ENCODE results near the gene NSD2.

Gene NSD2

DNA sequence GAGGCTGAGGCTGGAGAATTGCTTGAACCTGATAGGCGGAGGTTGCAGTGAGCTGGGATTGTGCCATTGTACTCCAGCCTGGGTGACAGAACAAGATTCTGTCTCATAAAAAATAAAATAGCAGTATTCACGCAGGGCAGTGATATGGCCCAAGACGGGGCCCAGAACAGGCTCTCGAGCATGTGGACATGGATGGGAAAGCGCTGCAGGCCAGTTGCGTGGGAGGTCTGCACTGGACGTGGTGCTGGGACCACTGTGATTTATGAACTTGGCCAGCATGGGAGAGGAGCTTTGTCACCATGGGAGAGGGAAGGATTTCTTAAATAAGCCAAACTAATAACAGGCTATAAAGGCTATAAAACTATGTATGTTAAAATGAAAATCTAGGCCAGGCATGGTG lies 51.6 kb downstream of the NSD2 start:
- Histone ChIP-seq H3K36me3 (ENCODE audit: control insufficient read depth, insufficient read depth, low read length) (no peaks in the 10 kb centered on the region), H3K9ac (no peak overlapping the region), H3K27me3 (ENCODE audit: control insufficient read depth, insufficient read depth, low read length) (no peaks in the 10 kb centered on the region), H3K9me3 (ENCODE audit: control insufficient read depth, low read length) (no peaks in the 10 kb centered on the region), H3K4me3 (ENCODE audit: low read depth, low read length) (no peak overlapping the region), H2AFZ (no peak overlapping the region), H3K27ac (no peak overlapping the region), H3K4me1 (no peaks in the 10 kb centered on the region), H3K4me2 (ENCODE audit: low read length) (no peak overlapping the region), H3K79me2 (no peaks in the 10 kb centered on the region)
- TF ChIP-seq, protein P1, sequence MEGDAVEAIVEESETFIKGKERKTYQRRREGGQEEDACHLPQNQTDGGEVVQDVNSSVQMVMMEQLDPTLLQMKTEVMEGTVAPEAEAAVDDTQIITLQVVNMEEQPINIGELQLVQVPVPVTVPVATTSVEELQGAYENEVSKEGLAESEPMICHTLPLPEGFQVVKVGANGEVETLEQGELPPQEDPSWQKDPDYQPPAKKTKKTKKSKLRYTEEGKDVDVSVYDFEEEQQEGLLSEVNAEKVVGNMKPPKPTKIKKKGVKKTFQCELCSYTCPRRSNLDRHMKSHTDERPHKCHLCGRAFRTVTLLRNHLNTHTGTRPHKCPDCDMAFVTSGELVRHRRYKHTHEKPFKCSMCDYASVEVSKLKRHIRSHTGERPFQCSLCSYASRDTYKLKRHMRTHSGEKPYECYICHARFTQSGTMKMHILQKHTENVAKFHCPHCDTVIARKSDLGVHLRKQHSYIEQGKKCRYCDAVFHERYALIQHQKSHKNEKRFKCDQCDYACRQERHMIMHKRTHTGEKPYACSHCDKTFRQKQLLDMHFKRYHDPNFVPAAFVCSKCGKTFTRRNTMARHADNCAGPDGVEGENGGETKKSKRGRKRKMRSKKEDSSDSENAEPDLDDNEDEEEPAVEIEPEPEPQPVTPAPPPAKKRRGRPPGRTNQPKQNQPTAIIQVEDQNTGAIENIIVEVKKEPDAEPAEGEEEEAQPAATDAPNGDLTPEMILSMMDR (IDR thresholded peaks at IDR 0.05), result no peak

DNA sequence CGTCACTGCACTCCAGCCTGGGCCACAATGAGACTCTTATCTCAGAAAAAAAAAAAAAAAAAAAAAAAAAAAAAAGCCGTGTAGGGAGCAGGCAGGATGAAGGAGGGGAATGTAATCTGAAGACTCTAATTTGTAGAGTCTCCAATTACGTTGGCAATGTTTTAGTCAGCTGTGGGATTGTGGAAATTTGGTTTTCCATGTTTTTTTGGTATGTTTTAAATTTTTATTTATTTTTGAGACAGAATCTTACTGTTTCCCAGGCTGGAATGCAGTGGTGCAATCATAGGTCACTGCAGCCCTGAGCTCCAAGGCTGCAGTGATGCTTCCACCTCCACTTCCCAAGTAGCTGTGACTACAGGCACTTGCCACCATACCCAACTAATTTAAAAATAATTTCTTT lies 56.5 kb downstream of the NSD2 start:
- Histone ChIP-seq H3K27me3 (ENCODE audit: control insufficient read depth, insufficient read depth, low read length) (no peaks in the 10 kb centered on the region), H3K4me3 (ENCODE audit: low read depth, low read length) (no peak overlapping the region), H3K27ac (no peak overlapping the region), H3K79me2 (no peaks in the 10 kb centered on the region), H2AFZ (no peak overlapping the region), H3K9ac (no peak overlapping the region), H3K9me3 (ENCODE audit: control insufficient read depth, low read length) (no peaks in the 10 kb centered on the region), H3K4me2 (ENCODE audit: low read length) (no peak overlapping the region), H3K36me3 (ENCODE audit: control insufficient read depth, insufficient read depth, low read length) (no peaks in the 10 kb centered on the region), H3K4me1 (no peaks in the 10 kb centered on the region)
- TF ChIP-seq, protein P1 (IDR thresholded peaks at IDR 0.05), result no peak

DNA sequence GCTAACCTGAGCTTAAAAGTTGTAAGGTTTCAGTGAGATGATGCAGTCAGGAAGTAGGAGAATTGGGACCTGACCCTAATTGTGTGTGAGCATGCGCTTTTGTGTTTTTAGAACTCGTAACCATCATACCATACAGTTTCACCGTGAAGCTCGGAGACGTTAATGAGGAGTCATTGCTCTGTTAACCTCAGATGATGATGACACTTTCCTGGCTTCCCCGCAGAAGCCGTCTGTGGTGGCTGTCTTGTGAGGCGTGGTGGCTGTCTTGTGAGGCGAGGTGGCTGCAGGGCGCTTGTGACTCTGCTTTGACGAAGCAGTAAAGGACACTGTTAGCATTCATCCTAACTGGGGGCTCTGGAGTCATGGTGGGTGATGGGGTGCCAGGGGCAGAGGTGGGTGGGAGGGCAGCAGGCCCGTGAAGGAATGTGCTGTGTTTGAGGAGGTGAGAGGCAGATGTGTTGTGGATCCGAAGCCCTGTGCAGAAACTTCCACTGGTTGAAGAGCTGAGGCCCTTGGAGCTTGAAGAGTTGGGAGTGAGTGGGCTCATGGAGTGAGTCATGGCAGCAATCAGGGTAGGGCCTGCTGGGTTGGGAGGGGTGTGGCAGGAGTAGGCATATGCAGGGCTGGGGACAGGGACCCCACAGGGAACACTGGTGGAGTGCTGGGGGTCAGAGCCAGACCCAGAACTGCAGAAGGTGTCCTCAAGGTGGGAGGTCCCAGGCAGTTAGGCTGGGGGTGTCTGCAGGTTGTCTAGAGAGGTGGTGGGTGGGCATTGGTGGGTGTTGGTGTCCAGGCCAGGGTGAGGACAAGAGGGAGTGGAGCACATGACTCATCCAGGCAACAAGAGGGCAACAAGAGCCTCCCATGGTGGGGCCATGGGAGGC lies 57.4 kb downstream of the NSD2 start:
- H3K27me3 ChIP-seq (ENCODE audit: control insufficient read depth, insufficient read depth, low read length), result no peaks in the 10 kb centered on the region
- no peak overlapping the region for H3K27ac ChIP-seq
- no peak overlapping the region for H3K4me3 ChIP-seq (ENCODE audit: low read depth, low read length)
- no peaks in the 10 kb centered on the region for H3K36me3 ChIP-seq (ENCODE audit: control insufficient read depth, insufficient read depth, low read length)
- H3K4me2 ChIP-seq (ENCODE audit: low read length), result no peak overlapping the region
- H3K79me2 ChIP-seq, result no peaks in the 10 kb centered on the region
- no peaks in the 10 kb centered on the region for H3K4me1 ChIP-seq
- no peak overlapping the region for H2AFZ ChIP-seq
- H3K9me3 ChIP-seq (ENCODE audit: control insufficient read depth, low read length), result no peaks in the 10 kb centered on the region
- no peak overlapping the region for H3K9ac ChIP-seq
- TF ChIP-seq, protein P1 (IDR thresholded peaks at IDR 0.05), result no peak

DNA sequence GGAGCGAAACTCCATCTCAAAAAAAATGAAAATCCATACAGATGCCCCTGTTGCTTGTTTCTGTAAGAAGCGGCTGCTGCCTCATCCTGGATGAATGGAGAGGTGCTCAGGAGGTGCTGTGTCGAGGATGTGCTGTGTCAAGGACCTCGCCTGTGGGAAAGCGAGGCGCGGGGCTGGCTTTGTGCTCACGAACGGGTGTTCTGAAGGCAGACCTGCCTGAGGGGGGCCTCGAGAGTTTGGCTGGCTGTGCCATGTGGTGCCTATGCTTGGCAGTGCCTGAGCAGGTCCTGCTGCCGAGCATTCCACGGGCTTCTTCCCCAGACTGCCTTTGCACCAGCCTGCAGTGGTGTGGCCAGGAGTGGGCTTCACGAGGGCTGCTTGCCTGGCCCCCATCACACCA lies 61.5 kb downstream of the NSD2 start:
- Histone ChIP-seq H3K27ac (no peak overlapping the region), H3K27me3 (ENCODE audit: control insufficient read depth, insufficient read depth, low read length) (no peaks in the 10 kb centered on the region), H3K4me1 (no peaks in the 10 kb centered on the region), H3K9ac (no peak overlapping the region), H3K9me3 (ENCODE audit: control insufficient read depth, low read length) (no peaks in the 10 kb centered on the region), H2AFZ (no peak overlapping the region), H3K79me2 (no peaks in the 10 kb centered on the region), H3K4me3 (ENCODE audit: low read depth, low read length) (no peak overlapping the region), H3K36me3 (ENCODE audit: control insufficient read depth, insufficient read depth, low read length) (no peaks in the 10 kb centered on the region), H3K4me2 (ENCODE audit: low read length) (no peak overlapping the region)
- TF ChIP-seq, protein P1 (IDR thresholded peaks at IDR 0.05), result no peak

DNA sequence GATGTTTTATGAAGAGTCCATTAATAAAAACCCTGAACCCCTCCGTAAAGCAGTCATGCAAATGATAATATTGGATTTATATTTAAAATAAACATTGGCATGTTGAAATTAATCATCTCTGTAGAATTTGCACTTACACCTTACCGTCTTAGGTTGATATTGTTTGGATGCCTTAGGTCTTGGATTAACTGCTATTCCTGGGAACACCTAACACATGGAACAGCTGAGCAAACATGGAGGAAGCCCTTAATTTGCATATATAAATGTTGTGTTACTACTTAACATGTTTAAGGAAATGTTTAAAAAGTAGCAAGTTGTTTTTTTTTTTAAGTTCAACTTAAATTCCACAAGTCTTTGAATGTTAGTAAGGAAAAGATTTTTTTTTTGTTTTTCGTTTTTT lies 62.5 kb downstream of the NSD2 start:
- no peaks in the 10 kb centered on the region for H3K79me2 ChIP-seq
- no peaks in the 10 kb centered on the region for H3K4me1 ChIP-seq
- no peaks in the 10 kb centered on the region for H3K27me3 ChIP-seq (ENCODE audit: control insufficient read depth, insufficient read depth, low read length)
- H3K36me3 ChIP-seq (ENCODE audit: control insufficient read depth, insufficient read depth, low read length), result no peaks in the 10 kb centered on the region
- no peak overlapping the region for H2AFZ ChIP-seq
- H3K4me3 ChIP-seq (ENCODE audit: low read depth, low read length), result no peak overlapping the region
- no peak overlapping the region for H3K4me2 ChIP-seq (ENCODE audit: low read length)
- H3K9ac ChIP-seq, result no peak overlapping the region
- H3K9me3 ChIP-seq (ENCODE audit: control insufficient read depth, low read length), result no peaks in the 10 kb centered on the region
- no peak overlapping the region for H3K27ac ChIP-seq
- TF ChIP-seq, protein P1 (IDR thresholded peaks at IDR 0.05), result no peak

All from parathyroid adenoma (tissue), 2 donors.